ENCODE measurements around the gene FBXL17.

FBXL17 gene

GRCh38 chr5:107982703-107983425, 399.0 kb downstream of the FBXL17 start:
- Histone ChIP-seq H3K9me3 (ENCODE audit: low read length) (no peaks in the 10 kb centered on the region), H3K4me3 (ENCODE audit: low read depth in 1 of 2, low read length in 2 of 2) (no peak overlapping the region), H3K27ac (ENCODE audit: low read depth, low read length) (no peak overlapping the region), H3K27me3 (ENCODE audit: control insufficient read depth in 1 of 2, insufficient read depth in 2 of 2, low read length in 2 of 2) (no peaks in the 10 kb centered on the region), H3K4me1 (ENCODE audit: insufficient read depth, low read length) (no peaks in the 10 kb centered on the region), H3K36me3 (ENCODE audit: insufficient read depth, low read length) (no peaks in the 10 kb centered on the region), H3K9ac (ENCODE audit: low read length) (no peak overlapping the region)

GRCh38 chr5:107980923-107981692, 400.8 kb downstream of the FBXL17 start:
- Histone ChIP-seq H3K9me3 (ENCODE audit: low read length) (no peaks in the 10 kb centered on the region), H3K4me3 (ENCODE audit: low read depth in 1 of 2, low read length in 2 of 2) (no peak overlapping the region)

GRCh38 chr5:107979900-107980299, 402.0 kb downstream of the FBXL17 start:
- H3K9me3 ChIP-seq (ENCODE audit: low read length), result no peaks in the 10 kb centered on the region

More at GRCh38 chr5:107980923-107981692, 400.8 kb downstream of the FBXL17 start:
- H3K9ac ChIP-seq (ENCODE audit: low read length), result no peak overlapping the region
- no peak overlapping the region for H3K27ac ChIP-seq (ENCODE audit: low read depth, low read length)
- H3K4me1 ChIP-seq (ENCODE audit: insufficient read depth, low read length), result no peaks in the 10 kb centered on the region
- no peaks in the 10 kb centered on the region for H3K36me3 ChIP-seq (ENCODE audit: insufficient read depth, low read length)
- no peaks in the 10 kb centered on the region for H3K27me3 ChIP-seq (ENCODE audit: control insufficient read depth in 1 of 2, insufficient read depth in 2 of 2, low read length in 2 of 2)

GRCh38 chr5:107979291-107979690, 402.6 kb downstream of the FBXL17 start:
- H3K27me3 ChIP-seq (ENCODE audit: control insufficient read depth in 1 of 2, insufficient read depth in 2 of 2, low read length in 2 of 2), result no peaks in the 10 kb centered on the region
- no peak overlapping the region for H3K4me3 ChIP-seq (ENCODE audit: low read depth in 1 of 2, low read length in 2 of 2)
- no peaks in the 10 kb centered on the region for H3K36me3 ChIP-seq (ENCODE audit: insufficient read depth, low read length)
- H3K9ac ChIP-seq (ENCODE audit: low read length), result no peak overlapping the region
- no peaks in the 10 kb centered on the region for H3K4me1 ChIP-seq (ENCODE audit: insufficient read depth, low read length)
- no peaks in the 10 kb centered on the region for H3K9me3 ChIP-seq (ENCODE audit: low read length)
- H3K27ac ChIP-seq (ENCODE audit: low read depth, low read length), result no peak overlapping the region

More at GRCh38 chr5:107979900-107980299, 402.0 kb downstream of the FBXL17 start:
- Histone ChIP-seq H3K36me3 (ENCODE audit: insufficient read depth, low read length) (no peaks in the 10 kb centered on the region), H3K27me3 (ENCODE audit: control insufficient read depth in 1 of 2, insufficient read depth in 2 of 2, low read length in 2 of 2) (no peaks in the 10 kb centered on the region), H3K9ac (ENCODE audit: low read length) (no peak overlapping the region), H3K4me1 (ENCODE audit: insufficient read depth, low read length) (no peaks in the 10 kb centered on the region), H3K27ac (ENCODE audit: low read depth, low read length) (no peak overlapping the region), H3K4me3 (ENCODE audit: low read depth in 1 of 2, low read length in 2 of 2) (no peak overlapping the region)

GRCh38 chr5:107977550-107978071, 404.3 kb downstream of the FBXL17 start:
- Histone ChIP-seq H3K36me3 (ENCODE audit: insufficient read depth, low read length) (no peaks in the 10 kb centered on the region), H3K4me3 (ENCODE audit: low read depth in 1 of 2, low read length in 2 of 2) (no peak overlapping the region), H3K27me3 (ENCODE audit: control insufficient read depth in 1 of 2, insufficient read depth in 2 of 2, low read length in 2 of 2) (no peaks in the 10 kb centered on the region), H3K9ac (ENCODE audit: low read length) (no peak overlapping the region), H3K27ac (ENCODE audit: low read depth, low read length) (no peak overlapping the region), H3K9me3 (ENCODE audit: low read length) (no peaks in the 10 kb centered on the region), H3K4me1 (ENCODE audit: insufficient read depth, low read length) (no peaks in the 10 kb centered on the region)

GRCh38 chr5:107975568-107975967, 406.3 kb downstream of the FBXL17 start:
- no peaks in the 10 kb centered on the region for H3K4me1 ChIP-seq (ENCODE audit: insufficient read depth, low read length)
- H3K27me3 ChIP-seq (ENCODE audit: control insufficient read depth in 1 of 2, insufficient read depth in 2 of 2, low read length in 2 of 2), result no peaks in the 10 kb centered on the region
- H3K9me3 ChIP-seq (ENCODE audit: low read length), result no peaks in the 10 kb centered on the region
- H3K36me3 ChIP-seq (ENCODE audit: insufficient read depth, low read length), result no peaks in the 10 kb centered on the region
- no peak overlapping the region for H3K9ac ChIP-seq (ENCODE audit: low read length)
- no peak overlapping the region for H3K4me3 ChIP-seq (ENCODE audit: low read depth in 1 of 2, low read length in 2 of 2)
- H3K27ac ChIP-seq (ENCODE audit: low read depth, low read length), result no peak overlapping the region

- H3K9me3 ChIP-seq (ENCODE audit: low read length), result no peaks in the 10 kb centered on the region
- no peaks in the 10 kb centered on the region for H3K36me3 ChIP-seq (ENCODE audit: insufficient read depth, low read length)
- no peak overlapping the region for H3K4me3 ChIP-seq (ENCODE audit: low read depth in 1 of 2, low read length in 2 of 2)
- H3K27ac ChIP-seq (ENCODE audit: low read depth, low read length), result no peak overlapping the region
- H3K27me3 ChIP-seq (ENCODE audit: control insufficient read depth in 1 of 2, insufficient read depth in 2 of 2, low read length in 2 of 2), result no peaks in the 10 kb centered on the region
- H3K9ac ChIP-seq (ENCODE audit: low read length), result no peak overlapping the region
- no peaks in the 10 kb centered on the region for H3K4me1 ChIP-seq (ENCODE audit: insufficient read depth, low read length)
These were observed 410.1 kb downstream of the FBXL17 start for GRCh38 chr5:107971846-107972245.

- no peaks in the 10 kb centered on the region for H3K36me3 ChIP-seq (ENCODE audit: insufficient read depth, low read length)
- no peak overlapping the region for H3K9ac ChIP-seq (ENCODE audit: low read length)
- H3K27me3 ChIP-seq (ENCODE audit: control insufficient read depth in 1 of 2, insufficient read depth in 2 of 2, low read length in 2 of 2), result no peaks in the 10 kb centered on the region
- H3K4me3 ChIP-seq (ENCODE audit: low read depth in 1 of 2, low read length in 2 of 2), result no peak overlapping the region
- H3K27ac ChIP-seq (ENCODE audit: low read depth, low read length), result no peak overlapping the region
- H3K9me3 ChIP-seq (ENCODE audit: low read length), result no peaks in the 10 kb centered on the region
- no peaks in the 10 kb centered on the region for H3K4me1 ChIP-seq (ENCODE audit: insufficient read depth, low read length)
These were observed 412.1 kb downstream of the FBXL17 start for GRCh38 chr5:107969847-107970246.

GRCh38 chr5:107968998-107969397, 412.9 kb downstream of the FBXL17 start:
- H3K9ac ChIP-seq (ENCODE audit: low read length), result no peak overlapping the region
- H3K36me3 ChIP-seq (ENCODE audit: insufficient read depth, low read length), result no peaks in the 10 kb centered on the region
- no peak overlapping the region for H3K4me3 ChIP-seq (ENCODE audit: low read depth in 1 of 2, low read length in 2 of 2)
- no peak overlapping the region for H3K27ac ChIP-seq (ENCODE audit: low read depth, low read length)
- H3K27me3 ChIP-seq (ENCODE audit: control insufficient read depth in 1 of 2, insufficient read depth in 2 of 2, low read length in 2 of 2), result no peaks in the 10 kb centered on the region
- H3K9me3 ChIP-seq (ENCODE audit: low read length), result no peaks in the 10 kb centered on the region
- no peaks in the 10 kb centered on the region for H3K4me1 ChIP-seq (ENCODE audit: insufficient read depth, low read length)

- Histone ChIP-seq H3K9ac (ENCODE audit: low read length) (no peak overlapping the region), H3K36me3 (ENCODE audit: insufficient read depth, low read length) (no peaks in the 10 kb centered on the region)
These were observed 413.5 kb downstream of the FBXL17 start for GRCh38 chr5:107968406-107968843.

GRCh38 chr5:107966201-107966600, 415.7 kb downstream of the FBXL17 start:
- no peaks in the 10 kb centered on the region for H3K27me3 ChIP-seq (ENCODE audit: control insufficient read depth in 1 of 2, insufficient read depth in 2 of 2, low read length in 2 of 2)
- H3K4me3 ChIP-seq (ENCODE audit: low read depth in 1 of 2, low read length in 2 of 2), result no peak overlapping the region
- H3K4me1 ChIP-seq (ENCODE audit: insufficient read depth, low read length), result no peaks in the 10 kb centered on the region
- no peak overlapping the region for H3K9ac ChIP-seq (ENCODE audit: low read length)
- H3K36me3 ChIP-seq (ENCODE audit: insufficient read depth, low read length), result no peaks in the 10 kb centered on the region
- H3K27ac ChIP-seq (ENCODE audit: low read depth, low read length), result no peak overlapping the region
- H3K9me3 ChIP-seq (ENCODE audit: low read length), result no peaks in the 10 kb centered on the region

More at GRCh38 chr5:107968406-107968843, 413.5 kb downstream of the FBXL17 start:
- H3K9me3 ChIP-seq (ENCODE audit: low read length), result no peaks in the 10 kb centered on the region
- H3K27ac ChIP-seq (ENCODE audit: low read depth, low read length), result no peak overlapping the region
- H3K4me3 ChIP-seq (ENCODE audit: low read depth in 1 of 2, low read length in 2 of 2), result no peak overlapping the region
- H3K27me3 ChIP-seq (ENCODE audit: control insufficient read depth in 1 of 2, insufficient read depth in 2 of 2, low read length in 2 of 2), result no peaks in the 10 kb centered on the region
- no peaks in the 10 kb centered on the region for H3K4me1 ChIP-seq (ENCODE audit: insufficient read depth, low read length)

Measured in muscle layer of colon (tissue), 2 donors.